Measurements from ENCODE around the gene YTHDF1. TPM values are rescaled to one million over a fixed set of nuclear protein-coding genes. Genes with fewer than 3 reads are reported as not detected.

YTHDF1 gene
- polyA plus RNA-seq, 1 donor from 2014 or later, result 36.9 TPM

DNA sequence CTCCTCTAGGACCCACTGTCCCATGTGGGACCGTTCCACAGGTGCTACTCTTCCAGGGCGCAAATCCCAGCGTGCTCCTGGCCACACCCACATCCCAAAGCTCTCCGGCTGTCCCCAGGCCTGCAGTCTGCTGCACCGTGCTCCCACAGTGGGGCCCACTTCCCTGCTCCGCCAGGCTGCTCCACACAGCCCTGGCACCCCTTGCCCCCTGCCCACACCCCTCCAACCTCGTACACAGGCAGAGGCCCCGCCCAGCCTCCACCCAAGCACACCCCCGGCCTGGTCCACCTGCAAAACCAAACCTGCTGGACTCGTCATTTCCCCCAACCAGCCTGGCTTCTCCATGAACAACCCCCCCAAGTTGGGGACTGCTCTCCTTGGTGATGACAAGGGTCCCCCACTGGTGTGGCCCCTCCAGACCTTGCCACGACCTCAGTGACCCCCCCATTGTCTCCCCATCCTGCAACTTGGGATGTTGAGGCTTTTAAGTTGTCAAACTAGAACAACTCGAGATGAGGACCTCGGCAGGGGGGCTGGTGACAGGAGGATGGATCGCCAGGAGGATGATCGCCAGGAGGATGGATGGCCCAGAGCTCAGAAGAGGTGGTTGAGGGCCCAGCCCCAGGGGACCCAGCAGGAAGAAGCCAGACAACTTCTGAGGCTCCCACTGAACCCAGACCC is 27.1 kb downstream of the YTHDF1 start:
- no peaks in the 10 kb centered on the region for H3K36me3 ChIP-seq (ENCODE audit: insufficient read depth, low read length)
- no peaks in the 10 kb centered on the region for H3K9me2 ChIP-seq (ENCODE audit: insufficient read depth, low read length)
- H3K9ac ChIP-seq (ENCODE audit: low read length), result no peak overlapping the region
- TF ChIP-seq RAD21 (conservative IDR thresholded peaks at IDR 0.05) (no peak), EP300 (conservative IDR thresholded peaks at IDR 0.05; ENCODE audit: poor library complexity, severe bottlenecking) (no peak), CTCF (IDR thresholded peaks at IDR 0.05; ENCODE audit: poor library complexity, severe bottlenecking) (no peak), POLR2AphosphoS5 (IDR thresholded peaks at IDR 0.05) (no peak), SMC3 (conservative IDR thresholded peaks at IDR 0.05; ENCODE audit: poor library complexity) (no peak), MXI1 (conservative IDR thresholded peaks at IDR 0.05; ENCODE audit: poor library complexity, severe bottlenecking) (no peak), TAF1 (IDR thresholded peaks at IDR 0.05; ENCODE audit: low read depth) (no peak), EZH2 (IDR thresholded peaks at IDR 0.05; ENCODE audit: borderline replicate concordance, insufficient read depth, low read length, poor library complexity, severe bottlenecking) (no peak)
- no peaks in the 10 kb centered on the region for H3K27me3 ChIP-seq (ENCODE audit: insufficient read depth, low read depth, low read length)
- H3K4me2 ChIP-seq (ENCODE audit: low read length), result no peak overlapping the region
- H3K4me3 ChIP-seq (ENCODE audit: low read length), result no peak overlapping the region
- no peaks in the 10 kb centered on the region for H3K9me3 ChIP-seq (ENCODE audit: low read length)
- no peak overlapping the region for H3K27ac ChIP-seq (ENCODE audit: low read length)
- H3F3A ChIP-seq (ENCODE audit: insufficient read depth, low read length, poor library complexity, severe bottlenecking), result no peaks in the 10 kb centered on the region
- no peak overlapping the region for H2AFZ ChIP-seq (ENCODE audit: low read depth, low read length)
- no peaks in the 10 kb centered on the region for H3K79me2 ChIP-seq (replicated peaks; ENCODE audit: insufficient read depth, low read length)
- no peaks in the 10 kb centered on the region for H4K20me1 ChIP-seq (ENCODE audit: insufficient read depth)

GRCh38 chr20:63188159-63188442 is 27.8 kb downstream of the YTHDF1 start:
- Histone ChIP-seq H3K9me2 (ENCODE audit: insufficient read depth, low read length) (no peaks in the 10 kb centered on the region), H3K4me2 (ENCODE audit: low read length) (no peak overlapping the region), H3K27ac (ENCODE audit: low read length) (no peak overlapping the region), H3K27me3 (ENCODE audit: insufficient read depth, low read depth, low read length) (no peaks in the 10 kb centered on the region), H3F3A (ENCODE audit: insufficient read depth, low read length, poor library complexity, severe bottlenecking) (no peaks in the 10 kb centered on the region), H3K9ac (ENCODE audit: low read length) (no peak overlapping the region), H3K79me2 (replicated peaks; ENCODE audit: insufficient read depth, low read length) (no peaks in the 10 kb centered on the region), H4K20me1 (ENCODE audit: insufficient read depth) (no peaks in the 10 kb centered on the region), H3K9me3 (ENCODE audit: low read length) (no peaks in the 10 kb centered on the region), H3K4me3 (ENCODE audit: low read length) (no peak overlapping the region), H2AFZ (ENCODE audit: low read depth, low read length) (no peak overlapping the region), H3K36me3 (ENCODE audit: insufficient read depth, low read length) (no peaks in the 10 kb centered on the region)
- TF ChIP-seq EZH2 (IDR thresholded peaks at IDR 0.05; ENCODE audit: borderline replicate concordance, insufficient read depth, low read length, poor library complexity, severe bottlenecking), result no peak
- no peak for TF ChIP-seq CTCF (IDR thresholded peaks at IDR 0.05; ENCODE audit: poor library complexity, severe bottlenecking)
- TF ChIP-seq TAF1 (IDR thresholded peaks at IDR 0.05; ENCODE audit: low read depth), result no peak
- TF ChIP-seq MXI1 (conservative IDR thresholded peaks at IDR 0.05; ENCODE audit: poor library complexity, severe bottlenecking), result no peak
- TF ChIP-seq SMC3 (conservative IDR thresholded peaks at IDR 0.05; ENCODE audit: poor library complexity), result no peak
- TF ChIP-seq RAD21 (conservative IDR thresholded peaks at IDR 0.05), result no peak
- no peak for TF ChIP-seq POLR2AphosphoS5 (IDR thresholded peaks at IDR 0.05)
- TF ChIP-seq, protein P1, sequence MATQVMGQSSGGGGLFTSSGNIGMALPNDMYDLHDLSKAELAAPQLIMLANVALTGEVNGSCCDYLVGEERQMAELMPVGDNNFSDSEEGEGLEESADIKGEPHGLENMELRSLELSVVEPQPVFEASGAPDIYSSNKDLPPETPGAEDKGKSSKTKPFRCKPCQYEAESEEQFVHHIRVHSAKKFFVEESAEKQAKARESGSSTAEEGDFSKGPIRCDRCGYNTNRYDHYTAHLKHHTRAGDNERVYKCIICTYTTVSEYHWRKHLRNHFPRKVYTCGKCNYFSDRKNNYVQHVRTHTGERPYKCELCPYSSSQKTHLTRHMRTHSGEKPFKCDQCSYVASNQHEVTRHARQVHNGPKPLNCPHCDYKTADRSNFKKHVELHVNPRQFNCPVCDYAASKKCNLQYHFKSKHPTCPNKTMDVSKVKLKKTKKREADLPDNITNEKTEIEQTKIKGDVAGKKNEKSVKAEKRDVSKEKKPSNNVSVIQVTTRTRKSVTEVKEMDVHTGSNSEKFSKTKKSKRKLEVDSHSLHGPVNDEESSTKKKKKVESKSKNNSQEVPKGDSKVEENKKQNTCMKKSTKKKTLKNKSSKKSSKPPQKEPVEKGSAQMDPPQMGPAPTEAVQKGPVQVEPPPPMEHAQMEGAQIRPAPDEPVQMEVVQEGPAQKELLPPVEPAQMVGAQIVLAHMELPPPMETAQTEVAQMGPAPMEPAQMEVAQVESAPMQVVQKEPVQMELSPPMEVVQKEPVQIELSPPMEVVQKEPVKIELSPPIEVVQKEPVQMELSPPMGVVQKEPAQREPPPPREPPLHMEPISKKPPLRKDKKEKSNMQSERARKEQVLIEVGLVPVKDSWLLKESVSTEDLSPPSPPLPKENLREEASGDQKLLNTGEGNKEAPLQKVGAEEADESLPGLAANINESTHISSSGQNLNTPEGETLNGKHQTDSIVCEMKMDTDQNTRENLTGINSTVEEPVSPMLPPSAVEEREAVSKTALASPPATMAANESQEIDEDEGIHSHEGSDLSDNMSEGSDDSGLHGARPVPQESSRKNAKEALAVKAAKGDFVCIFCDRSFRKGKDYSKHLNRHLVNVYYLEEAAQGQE (IDR thresholded peaks at IDR 0.05; ENCODE audit: borderline replicate concordance), result no peak
- no peak for TF ChIP-seq EP300 (conservative IDR thresholded peaks at IDR 0.05; ENCODE audit: poor library complexity, severe bottlenecking)

Measured in neural cell (in vitro differentiated cells).